GM18519 (cell line): ENCODE measurements around the gene CBL.

ENCODE experiments used
- ATAC-seq: cut with Tn5 transposase; IDR thresholded peaks from one replicate; pipeline ENCODE4 v1.9.1; 2021; ENCODE audit warnings: mild to moderate bottlenecking, moderate library complexity; ENCODE audit not compliant: unreplicated experiment, low FRiP score

CBL gene

DNA sequence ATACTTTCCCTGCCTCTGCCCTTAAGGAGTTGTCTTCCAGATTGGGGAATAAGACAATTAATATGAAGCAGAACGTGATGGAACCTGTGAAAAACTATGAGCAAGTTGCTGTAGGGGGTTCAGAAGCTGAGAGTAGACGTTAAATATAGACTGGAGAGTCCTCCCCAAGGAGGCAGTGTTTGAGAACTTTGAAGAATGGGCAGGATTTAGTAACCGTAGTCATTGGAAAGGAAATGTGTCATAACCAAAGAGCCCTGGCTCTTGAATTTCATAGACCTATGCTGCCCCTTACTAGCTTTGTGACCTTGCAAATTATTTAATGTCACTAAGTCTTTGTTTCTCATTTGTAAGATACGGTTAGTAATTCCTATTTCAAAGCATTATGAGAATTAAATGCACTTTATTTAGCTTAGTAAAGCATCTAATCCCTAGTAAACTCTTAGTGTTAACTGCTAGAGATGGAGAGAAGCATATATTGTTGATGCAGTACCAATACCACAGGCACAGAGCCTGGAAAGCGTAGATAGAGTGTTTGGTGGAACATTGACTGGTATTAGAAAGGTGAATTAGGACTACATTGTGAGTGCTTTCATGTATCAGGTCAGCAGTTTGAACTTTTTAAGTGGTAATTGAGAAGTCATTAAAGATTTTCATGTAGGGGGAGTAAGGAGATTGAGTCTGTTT lies 56.7 kb downstream of the CBL start:
- no peak for ATAC-seq

DNA sequence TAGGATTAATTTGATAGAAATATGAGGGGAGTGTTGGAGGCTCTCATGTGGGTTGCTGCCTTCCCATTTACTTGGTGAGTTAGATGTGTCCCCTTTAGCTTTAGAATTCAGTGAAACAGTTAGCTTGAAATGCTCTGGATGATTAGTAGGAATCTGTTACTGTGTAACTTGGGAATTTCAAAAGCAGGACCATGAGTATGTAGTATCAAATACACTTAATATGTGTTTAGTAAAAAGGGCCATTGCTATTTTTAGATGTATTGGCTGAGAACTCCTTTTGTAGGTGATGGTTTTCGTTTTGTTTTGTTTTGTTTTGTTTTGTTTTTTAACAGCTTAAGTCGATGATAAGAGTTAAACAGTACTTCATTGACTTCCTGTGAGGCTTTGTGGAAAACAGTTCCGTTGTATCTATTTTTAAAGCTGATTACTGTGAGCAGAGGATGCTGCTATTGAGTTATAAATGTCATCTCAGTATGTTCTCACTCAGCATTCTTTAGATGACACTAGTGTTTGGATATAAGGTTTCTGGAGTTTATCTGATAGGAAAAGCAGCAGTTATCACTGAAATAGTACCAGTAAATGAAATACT lies 57.3 kb downstream of the CBL start:
- no peak for ATAC-seq

DNA sequence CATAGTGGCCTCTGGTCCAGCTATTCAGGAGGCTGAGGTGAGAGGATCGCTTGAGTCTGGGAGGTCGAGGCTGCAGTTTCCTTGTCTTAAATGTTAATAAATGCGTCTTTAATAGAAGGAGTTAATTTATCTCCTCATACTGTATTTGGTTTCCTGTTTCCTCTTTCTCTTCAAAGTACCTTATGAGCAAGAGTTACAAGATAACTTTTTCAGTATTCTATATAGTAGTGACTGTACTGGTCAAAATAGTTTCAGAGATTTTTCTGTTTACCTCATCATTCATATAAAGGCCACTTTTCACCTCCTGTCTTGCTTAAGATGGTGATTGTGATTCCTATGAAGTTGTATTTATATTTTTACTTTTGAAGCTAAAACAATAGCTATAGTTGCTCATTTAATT lies 59.9 kb downstream of the CBL start:
- ATAC-seq: no peak

DNA sequence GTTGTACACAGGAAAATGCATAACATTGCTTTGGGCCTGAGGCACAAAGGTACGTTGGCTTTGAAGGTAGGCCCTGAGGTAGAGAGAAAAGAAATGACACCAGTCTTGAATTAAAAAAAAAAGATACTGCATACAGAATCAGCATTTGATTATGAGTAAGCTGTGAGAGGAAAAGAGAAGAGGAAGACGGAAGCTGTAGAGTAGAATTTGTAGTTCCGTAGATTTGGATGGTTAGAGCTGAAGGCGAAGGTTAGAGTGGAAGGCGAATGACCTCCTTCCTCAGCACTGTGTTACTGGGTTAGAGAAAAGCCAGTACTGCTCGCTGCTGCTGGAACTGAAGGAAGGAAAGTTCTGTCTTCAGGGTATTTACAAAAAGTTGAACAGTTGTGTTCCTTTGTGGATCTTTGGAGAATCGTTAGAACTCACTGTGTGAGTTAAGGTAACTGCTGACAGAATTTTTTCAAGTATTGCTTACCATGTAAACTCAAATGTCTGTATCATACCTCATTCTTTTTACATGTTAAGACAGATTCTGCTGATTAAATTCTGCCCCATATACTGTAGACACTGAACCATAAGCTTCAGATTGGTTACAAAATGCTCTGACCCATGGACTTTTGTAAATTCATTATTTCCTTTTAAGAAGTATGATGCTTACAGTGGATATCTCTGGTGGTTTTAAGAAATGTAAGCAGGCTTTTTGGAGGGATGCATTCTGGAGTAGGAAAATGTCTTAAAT lies 60.5 kb downstream of the CBL start:
- ATAC-seq: no peak

DNA sequence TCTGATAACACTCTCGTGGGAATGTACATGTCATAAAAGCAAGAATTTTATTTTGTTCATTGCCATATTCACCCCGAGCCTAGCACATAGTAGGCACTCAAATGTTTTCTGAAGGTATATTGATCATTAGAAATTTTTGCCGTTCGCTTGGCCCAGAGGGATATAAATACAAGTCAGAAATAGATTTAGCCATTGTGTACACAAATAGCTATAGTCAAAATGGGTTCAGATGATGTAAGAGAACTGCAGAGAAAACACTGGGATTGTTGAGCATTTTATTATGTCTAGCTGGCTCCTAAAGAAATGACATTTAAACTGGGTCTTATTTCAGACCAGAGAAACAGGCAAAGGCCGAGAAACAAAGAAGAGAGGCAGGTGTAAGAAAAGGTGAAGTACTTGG lies 61.5 kb downstream of the CBL start:
- no peak for ATAC-seq

DNA sequence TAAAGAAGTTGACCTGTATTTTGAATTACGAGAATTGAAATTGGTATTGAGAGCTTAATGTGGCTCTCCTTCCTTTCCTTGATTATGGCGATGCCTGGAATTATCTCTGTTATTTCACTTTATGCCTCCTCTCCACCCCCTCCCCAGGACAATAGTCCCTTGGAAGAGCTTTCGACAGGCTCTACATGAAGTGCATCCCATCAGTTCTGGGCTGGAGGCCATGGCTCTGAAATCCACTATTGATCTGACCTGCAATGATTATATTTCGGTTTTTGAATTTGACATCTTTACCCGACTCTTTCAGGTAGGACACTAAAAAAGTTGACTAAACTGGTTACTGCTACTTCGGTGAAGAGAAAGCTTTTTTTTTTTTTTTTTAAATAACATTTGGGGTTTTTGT lies 67.6 kb downstream of the CBL start:
- ATAC-seq: no peak

DNA sequence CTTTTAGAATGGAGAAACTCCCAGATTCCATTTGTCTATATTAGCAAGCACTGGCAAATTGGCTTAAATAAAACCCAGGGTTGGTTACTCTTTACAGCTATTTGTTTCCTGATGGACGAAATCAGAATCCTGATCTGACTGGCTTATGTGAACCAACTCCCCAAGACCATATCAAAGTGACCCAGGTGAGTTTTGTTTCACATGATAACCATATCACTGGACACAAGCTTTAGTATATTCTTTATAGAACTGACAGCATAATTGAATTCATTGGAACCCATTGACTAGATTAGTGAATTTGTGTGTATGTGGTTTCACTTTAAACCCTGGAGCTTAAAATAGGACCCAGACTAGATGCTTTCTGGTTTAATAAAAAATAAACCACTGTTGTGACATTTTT lies 71.5 kb downstream of the CBL start:
- no peak for ATAC-seq

DNA sequence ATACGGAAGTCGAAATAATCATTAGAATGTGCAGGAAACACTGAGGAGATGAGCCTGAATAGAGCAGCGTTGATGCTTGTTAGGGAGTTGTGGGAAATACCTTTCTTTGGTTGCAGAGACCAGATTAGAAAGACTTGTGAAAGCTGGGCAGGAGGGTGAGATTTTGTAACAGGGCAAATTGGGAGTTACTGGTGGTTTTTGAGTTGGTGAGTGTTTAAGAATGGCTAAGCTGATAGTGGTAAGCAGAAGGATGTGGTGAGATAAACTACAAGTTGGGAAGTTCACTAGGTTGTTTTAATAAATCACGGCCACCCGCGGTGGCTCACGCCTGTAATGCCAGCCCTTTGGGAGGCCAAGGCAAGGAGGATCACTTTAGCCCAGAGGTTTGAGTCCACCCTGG lies 76.4 kb downstream of the CBL start:
- ATAC-seq: no peak

DNA sequence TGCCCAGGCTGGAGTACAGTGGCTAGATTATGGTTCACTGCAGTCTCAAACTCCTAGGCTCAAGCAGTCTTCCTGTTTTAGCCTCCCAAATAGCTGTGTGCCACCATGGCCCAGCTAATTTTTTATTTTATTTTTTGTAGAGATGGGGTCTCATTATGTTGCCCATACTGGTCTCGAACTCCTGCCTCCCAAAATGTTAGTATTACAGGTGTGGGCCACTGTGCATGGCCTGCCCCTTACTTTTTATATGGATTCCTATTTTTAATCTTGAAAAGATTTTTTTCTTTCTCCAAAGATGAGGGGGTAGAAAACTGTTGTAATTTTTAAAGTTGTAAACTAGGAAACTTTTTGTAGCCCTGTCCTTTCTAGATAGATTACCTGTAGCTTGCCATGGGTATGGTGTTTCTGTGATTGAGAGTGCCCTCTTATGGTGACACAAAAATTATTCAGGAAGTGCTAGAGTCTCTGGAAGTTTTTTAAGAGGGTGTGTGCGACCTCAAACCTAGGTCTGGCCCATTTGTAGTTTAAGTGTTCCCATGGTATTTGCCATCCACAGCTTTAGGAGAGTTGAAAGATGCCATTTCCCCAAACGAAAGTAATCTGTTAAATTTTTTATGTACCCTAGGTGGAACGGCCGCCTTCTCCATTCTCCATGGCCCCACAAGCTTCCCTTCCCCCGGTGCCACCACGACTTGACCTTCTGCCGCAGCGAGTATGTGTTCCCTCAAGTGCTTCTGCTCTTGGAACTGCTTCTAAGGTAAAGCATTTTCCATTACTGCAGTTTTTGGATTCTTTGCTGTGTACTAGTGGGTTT lies 78.4 kb downstream of the CBL start:
- no peak for ATAC-seq

DNA sequence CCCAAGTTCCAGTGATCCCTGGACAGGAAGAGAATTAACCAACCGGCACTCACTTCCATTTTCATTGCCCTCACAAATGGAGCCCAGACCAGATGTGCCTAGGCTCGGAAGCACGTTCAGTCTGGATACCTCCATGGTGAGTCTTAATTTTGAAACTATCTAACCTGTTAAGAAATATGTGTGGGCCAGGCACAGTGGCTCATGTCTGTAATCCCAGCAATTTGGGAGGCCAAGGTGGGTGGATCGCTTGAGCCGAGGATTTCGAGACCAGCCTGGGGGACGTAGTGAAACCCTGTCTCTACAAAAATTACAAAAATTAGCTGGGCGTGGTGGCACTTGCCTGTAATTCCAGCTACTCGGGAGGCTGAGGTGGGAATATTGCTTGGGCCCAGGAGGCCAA lies 79.3 kb downstream of the CBL start:
- ATAC-seq: no peak

DNA sequence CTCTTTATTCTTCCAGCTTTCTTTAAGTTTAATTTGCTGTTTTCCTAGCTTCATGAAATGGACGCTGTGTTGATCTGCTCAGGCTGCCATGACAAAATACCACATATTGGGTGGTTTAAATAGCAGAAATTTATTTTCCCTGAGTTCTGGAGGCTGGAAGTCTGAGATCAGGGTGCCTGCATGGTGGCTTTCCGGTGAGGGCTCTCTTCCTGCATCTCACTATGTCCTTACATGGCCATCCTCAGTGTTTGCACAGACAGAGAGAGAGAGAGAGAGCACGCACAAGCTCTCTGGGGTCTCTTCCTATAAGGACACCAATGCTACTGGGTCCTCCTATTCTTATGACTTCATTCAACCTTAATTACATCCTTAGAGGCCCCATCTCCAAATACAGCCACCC lies 82.1 kb downstream of the CBL start:
- no peak for ATAC-seq

DNA sequence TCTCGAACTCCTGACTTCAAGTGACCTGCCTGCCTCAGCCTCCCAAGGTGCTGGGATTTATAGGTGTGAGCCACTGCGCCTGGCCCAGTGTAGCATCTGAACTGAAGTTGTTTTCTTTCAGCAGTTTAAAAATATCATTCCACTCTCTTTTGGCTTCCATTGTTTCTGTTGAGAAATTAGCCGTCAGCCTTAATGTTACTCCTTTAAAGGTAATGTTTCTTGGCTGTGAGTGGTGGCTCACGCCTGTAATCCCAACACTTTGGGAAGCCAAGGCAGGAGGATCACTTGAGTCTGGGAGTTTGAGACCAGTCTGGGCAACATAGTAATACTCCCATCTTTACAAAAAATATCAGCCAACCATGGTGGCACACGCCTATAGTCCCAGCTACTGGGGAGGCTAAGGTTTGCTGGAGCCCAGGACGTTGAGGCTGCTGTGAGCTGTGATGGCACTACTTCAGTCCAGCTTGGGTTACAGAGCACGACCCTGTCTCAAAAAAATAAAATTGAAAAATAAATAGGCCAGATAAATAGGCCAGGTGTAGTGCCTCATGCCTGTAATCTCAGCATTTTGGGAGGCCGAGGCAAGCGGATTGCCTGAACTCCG lies 84.9 kb downstream of the CBL start:
- no peak for ATAC-seq

DNA sequence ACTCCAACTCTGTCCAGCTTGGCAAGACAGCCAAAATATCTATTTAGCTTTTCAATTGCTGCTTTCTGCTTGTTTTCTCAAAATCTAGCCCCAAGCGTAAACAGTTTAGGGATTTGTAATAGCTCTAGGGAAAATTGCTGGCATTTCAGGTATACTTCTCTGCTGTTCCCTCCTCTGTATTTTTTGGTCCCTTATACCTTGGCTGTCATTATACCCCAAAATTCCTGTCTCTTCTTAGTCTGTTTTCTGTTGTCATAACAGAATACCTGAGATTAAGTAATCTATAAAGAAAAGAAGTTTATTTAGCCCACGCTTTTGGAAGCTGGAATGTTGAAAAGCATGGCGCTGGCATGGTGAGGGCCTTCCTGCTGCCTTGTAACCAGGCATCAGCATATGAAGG lies 87.3 kb downstream of the CBL start:
- no peak for ATAC-seq

DNA sequence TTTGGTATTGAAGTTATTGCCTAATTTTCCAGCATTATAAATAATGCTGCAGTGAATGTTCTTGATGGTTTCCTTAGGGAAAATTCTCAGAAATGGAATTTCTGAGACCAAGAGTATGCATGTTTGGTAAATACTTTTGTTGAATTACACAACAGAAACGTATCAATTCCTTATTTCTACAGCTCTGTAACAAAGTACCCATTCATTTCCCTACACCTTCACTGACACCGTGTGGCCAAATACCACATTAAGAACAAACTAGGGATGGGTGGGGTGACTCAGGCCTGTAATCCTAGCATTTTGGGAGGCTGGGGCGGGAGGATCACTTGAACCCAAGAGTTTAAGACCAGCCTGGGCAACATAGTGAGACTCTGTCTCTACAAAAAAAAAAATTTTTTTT lies 89.0 kb downstream of the CBL start:
- ATAC-seq: no peak

DNA sequence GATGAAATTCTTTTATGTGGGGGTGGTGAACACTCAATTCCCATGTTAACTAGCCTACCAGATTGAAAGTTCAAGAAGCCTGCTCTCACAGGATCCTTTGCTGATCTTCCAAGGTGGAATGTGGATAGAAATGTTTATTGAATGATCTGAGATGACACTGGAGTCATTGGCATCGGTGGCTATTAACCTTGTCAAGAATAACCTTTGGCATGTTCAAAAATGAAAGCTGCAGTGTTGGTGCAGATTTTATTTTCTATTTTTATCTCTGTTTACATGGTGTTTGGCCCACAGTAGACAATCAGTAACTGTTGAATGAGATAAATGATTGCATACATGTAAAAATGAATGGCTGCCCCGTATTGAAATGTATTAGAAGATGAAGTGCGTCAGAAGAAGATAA lies 91.8 kb downstream of the CBL start:
- no peak for ATAC-seq

DNA sequence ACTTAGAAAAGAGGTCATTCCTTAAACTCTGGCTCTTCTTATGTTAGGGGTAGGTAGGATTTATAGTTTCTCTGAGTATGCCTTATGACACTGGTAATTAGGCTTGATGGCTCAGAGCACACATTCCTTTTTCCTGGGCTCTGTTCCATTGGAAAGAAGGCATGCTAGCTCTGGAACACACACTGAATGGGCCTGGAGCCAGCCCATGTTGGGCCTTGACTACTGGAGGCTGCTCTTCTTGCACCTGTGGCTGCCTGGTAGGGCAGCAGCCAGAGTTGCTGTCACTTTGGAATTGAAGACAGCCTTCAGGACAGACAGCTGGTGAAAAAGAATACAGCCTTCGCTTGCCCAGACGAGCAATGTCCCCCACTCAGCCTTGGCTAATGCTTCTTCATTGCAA lies 92.6 kb downstream of the CBL start:
- ATAC-seq: no peak

DNA sequence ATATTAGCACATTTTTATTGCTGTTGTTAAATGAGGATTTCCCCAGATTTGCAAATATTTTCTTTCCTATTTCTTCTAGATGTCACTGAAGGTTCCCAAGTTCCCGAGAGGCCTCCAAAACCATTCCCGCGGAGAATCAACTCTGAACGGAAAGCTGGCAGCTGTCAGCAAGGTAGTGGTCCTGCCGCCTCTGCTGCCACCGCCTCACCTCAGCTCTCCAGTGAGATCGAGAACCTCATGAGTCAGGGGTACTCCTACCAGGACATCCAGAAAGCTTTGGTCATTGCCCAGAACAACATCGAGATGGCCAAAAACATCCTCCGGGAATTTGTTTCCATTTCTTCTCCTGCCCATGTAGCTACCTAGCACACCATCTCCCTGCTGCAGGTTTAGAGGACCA lies 93.3 kb downstream of the CBL start:
- ATAC-seq: no peak

DNA sequence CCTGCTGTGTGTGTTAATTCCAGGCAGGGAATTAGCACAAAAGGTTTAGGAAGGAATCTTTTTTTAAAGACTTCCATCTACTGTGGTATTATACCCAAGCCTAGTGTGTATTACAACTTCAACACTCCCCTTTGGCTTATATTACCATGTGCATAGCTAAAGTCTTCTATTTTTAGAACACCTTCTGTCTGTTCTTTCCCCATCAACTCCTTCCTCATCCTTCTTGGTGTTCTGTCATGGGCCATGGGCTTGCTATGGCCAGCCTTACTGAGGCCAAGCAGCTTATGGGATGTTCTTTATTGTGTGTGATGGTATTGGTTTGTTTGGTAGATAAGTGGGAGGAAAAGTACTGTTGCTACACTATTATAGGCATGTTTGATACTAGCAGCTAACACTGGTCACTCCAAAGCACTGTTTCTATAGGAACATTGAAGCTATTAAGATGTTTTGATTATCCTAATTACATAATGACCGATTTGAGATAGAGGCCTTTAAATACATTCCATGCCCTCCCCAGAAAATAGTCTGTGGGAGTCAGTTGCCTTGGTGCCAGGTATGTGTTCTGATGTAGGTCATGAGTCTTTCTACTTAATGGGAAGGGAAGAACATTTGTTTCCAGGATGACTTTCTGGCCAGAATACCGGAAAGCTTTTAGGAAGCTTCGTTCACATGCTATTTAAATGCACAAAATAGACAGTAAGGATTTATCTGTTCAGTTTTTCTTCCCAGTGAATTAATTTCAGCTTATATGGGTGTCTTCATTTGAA lies 94.2 kb downstream of the CBL start:
- ATAC-seq: no peak

DNA sequence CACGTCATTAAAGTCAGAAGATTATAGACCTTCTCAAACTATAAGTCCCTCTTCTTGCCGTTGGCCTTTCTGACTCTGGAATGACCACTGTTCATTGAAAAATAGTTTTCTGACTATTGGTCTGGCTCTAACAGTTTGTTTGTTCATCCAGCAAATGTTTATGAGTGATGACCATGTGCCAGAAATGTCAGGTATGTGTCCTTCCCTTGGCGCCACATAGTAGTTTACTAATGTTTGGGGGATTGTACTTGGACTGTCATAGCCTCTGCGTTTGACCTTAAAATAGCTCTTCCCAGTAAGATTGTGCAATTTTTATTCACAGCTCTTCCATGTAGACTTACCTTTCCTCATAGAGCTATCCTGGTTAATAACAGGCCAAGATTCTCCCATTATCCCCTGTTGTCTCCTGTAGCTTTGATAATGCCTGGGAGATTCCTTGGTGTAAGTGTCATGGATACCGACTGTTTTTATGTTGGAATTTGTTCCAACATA lies 97.1 kb downstream of the CBL start:
- no peak for ATAC-seq
